ENCODE data around the gene TRIM40.

DNA sequence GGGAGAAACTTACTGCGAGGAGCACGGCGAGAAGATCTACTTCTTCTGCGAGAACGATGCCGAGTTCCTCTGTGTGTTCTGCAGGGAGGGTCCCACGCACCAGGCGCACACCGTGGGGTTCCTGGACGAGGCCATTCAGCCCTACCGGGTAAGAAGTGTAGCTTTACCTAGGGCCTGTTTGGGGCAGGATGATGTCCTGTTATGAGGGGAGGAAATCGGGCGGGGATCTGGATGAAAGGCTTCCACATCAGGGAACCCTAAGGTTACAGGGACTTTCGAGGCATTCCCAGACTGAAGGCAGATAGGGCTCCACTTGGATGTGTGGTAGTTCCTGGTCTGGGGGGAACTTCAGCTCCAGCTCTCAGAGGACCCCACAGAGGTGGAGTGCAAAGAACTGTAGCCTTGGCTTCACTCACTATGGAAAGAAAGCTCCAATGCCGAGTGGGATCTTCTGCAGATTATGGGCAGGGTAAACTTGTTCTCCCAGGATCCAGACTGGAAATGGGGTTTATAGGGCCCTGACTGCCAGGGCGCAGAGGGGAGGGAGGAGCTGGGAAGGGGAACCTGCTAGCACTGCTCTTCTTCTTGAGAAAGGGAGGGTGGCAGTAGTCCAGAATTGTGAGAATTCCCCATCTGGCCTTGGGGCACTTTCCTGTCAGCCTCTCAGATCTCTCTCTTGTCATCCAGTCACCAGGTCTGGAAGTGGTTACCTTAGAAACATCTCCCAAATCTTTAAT is 28.1 kb downstream of the TRIM40 start:
- TF ChIP-seq CTCF (IDR thresholded peaks at IDR 0.05) (no peak), EP300 (IDR thresholded peaks at IDR 0.05) (no peak), POLR2A (IDR thresholded peaks at IDR 0.05) (no peak)
